Bronchus fibroblast of lung (primary cell): ENCODE measurements around the gene ARL5C. TPM values are rescaled to one million over a fixed set of nuclear protein-coding genes. Genes with fewer than 3 reads are reported as not detected.

Source experiments
- total RNA-seq: library from RNA; depleted of rRNA; stranded (reverse); fragments of >200 nt; gene quantifications from 2 replicates; pipeline ENCODE4 v1.2.3, GENCODE V29; 2015

The ARL5C gene, protein sequence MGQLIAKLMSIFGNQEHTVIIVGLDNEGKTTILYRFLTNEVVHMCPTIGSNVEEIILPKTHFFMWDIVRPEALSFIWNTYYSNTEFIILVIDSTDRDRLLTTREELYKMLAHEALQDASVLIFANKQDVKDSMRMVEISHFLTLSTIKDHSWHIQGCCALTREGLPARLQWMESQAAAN
- total RNA-seq, result not detected in 2 replicates

DNA sequence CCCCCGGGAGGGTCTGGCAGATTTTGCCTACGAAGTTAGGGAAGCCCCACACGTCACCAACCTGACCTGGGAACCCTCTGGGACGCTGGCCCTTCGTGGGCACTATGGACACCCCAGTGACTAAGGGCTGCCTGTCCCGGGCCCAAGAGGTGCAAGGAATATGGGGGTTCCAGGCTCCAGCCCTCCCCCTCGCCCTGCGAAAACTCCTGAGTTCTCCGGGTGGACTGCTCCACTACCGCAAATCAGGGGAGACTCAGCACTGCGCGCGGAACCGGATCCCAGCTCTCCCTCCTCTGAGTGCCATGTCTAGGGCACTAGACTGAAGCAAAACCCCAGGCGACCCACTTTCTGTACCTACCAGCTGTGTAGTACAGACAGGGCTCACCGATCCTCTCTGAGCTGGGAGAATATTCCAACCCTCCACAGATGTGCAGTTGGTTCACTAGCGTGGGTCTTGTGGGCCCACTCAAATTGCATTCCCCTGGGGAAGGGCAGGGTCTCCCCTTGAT, at the start of gene ARL5C:
Gene ARL5C, minus strand, starts transcription at position 321 of the 509 bp plus-strand sequence. CDS start 401 bp downstream, outside the sequence.

DNA sequence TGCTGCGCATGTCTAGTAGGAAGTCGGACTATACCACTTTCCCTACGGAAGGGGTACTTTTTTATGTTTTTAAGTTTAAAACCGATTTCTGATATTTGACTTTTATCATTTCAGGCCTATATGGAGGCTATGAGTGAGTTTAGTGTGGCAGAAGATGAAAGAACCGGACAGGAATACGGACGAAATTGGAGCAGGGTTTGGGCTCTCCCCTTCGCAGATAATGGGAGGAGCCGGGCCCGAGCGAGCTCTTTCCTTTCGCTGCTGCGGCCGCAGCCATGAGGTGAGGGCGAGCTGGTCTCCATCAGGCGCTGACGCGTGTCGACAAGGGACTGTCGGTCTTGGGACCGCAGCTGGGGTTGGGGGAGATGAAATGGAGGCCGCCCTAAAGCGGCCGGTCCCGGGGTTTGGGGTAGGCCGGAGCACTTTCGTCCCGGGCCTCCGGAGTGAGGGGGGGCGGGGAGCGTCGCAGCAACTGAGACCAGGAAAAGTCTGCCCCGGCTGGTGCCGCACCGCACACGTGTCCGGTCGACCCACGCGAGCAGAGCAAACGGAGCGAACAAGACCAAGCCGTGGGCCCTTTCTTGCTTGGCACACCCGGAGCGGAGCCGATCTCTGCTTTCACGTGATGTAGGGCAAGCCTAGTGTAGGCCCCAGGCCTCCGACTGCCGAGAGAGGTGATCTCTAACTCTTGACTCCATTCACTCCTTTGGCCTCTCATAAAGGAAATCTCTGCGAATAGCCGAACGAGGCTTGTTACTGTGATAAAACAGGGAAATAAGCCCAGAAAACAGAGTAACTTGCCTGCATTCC, 34.3 kb upstream of the ARL5C start, which contains the start of gene RPL19:
Gene RPL19, plus strand, starts transcription at position 214 of the 810 bp plus-strand sequence. Its CDS starts 62 bp downstream, at position 276.

DNA sequence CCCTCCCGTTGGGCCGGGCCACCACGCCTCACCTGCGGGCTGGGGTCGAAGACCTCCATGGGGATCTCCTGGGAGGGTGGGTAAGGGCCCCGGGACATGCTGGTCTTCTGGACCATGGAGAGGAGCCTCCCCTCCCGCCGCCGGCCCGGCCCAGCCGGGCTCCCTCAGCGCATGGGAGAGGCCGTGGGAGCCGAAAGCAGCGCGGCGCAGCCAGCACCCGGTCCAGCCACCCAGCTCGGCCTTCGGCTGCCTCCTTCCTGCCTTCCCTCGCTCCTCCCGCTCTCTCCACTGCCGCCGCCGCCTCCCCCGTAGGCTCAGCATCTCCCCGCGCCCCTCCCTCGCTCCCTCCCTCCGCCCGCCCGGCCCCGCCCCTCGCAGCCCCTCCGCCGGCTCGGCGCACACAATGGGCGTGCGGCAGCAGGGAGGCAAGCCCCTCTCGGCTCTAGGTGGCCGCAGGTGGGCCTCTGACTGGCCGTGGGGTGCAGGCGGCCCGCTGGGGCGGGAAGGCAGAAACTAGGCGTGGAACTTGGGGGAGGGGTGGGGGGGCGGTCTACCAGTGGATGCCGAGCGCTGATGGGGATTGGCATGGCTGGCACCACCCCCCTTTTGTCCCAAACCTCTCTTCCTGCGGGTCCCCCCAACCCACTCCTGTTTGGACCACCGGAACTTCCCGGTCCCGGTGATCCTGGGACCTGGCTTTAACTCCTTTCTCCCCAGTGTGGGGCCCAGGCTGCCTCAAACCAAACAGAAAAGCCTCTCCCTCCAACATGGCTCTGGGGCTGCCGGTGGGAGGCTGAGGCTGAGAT, 31.6 kb upstream of the ARL5C start, which contains the start of gene CACNB1:
Gene CACNB1, minus strand, starts transcription at position 290 of the 806 bp plus-strand sequence. Its CDS starts 174 bp downstream, at position 116.

DNA sequence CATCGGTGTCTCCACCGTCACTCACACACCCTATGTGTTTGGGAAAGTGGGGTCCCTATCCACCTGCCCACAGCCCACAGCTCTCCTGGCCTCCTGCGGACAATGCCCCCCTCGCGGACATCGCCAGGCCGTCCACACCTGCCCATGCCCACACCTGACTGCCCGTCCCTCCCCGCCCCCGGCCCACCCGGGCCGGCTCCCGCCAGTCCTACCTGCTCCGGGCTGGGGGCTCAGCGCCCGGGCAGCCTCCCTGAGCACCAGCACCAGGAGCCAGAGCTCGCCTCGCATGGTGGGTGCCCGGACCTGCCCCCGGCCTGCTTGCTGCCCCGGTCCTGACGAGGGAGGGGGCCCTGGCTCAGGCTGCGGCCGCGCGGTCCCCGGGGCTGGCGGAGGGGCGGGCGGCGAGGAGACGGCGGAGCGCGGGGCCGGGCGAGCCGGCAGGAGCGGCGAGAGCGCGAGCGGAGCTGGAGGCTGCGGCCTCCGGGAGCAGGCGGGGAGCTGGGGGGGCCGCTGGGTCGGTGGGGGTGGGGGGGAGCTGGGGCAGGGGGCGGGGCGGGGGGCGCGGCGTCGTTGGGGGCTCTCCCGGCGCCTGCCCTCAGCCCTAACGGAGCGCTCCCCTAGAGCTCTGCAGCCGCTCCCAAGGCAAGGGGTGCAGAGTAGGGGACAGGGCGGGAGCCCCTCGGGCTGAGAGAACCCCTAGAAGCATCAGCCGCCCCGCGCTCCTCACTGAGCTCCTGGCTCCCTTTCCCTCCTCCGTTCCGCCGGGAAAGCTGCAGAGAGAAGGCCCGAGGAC, 14.6 kb downstream of the ARL5C start, which contains the start of gene PLXDC1:
Gene PLXDC1, minus strand, starts transcription at position 488 of the 793 bp plus-strand sequence. Its CDS starts 200 bp downstream, at position 288.

Other genes starting within 250 kb of the ARL5C start
- gene FBXO47, start 198.8 kb downstream of the ARL5C start, total RNA-seq, result under 0.01 TPM in 1 of 2 replicates, not detected in the other
- under 0.01 and 0.15 TPM in 2 replicates for gene PLXDC1, start 14.5 kb downstream of the ARL5C start, total RNA-seq
- gene CACNB1, start 31.5 kb upstream of the ARL5C start, total RNA-seq, result 3.9 and 4.3 TPM in 2 replicates
- gene RPL19, start 34.1 kb upstream of the ARL5C start, total RNA-seq, result 2,902 and 3,012 TPM in 2 replicates
- gene STAC2, start 59.8 kb upstream of the ARL5C start, total RNA-seq, result 0.15 TPM in 1 of 2 replicates, not detected in the other
- gene FBXL20, start 235.5 kb upstream of the ARL5C start, total RNA-seq, result 4.7 and 4.9 TPM in 2 replicates